GM19043 (cell line): ENCODE measurements around the gene PDGFD.
A peak's percentile ranks its signal among the peaks of the same experiment; 100 is the strongest.

Experiments
- ATAC-seq: cut with Tn5 transposase; IDR thresholded peaks from one replicate; pipeline ENCODE4 v1.9.1; 2021; ENCODE audit warnings: low read depth; ENCODE audit not compliant: unreplicated experiment

The PDGFD gene

DNA sequence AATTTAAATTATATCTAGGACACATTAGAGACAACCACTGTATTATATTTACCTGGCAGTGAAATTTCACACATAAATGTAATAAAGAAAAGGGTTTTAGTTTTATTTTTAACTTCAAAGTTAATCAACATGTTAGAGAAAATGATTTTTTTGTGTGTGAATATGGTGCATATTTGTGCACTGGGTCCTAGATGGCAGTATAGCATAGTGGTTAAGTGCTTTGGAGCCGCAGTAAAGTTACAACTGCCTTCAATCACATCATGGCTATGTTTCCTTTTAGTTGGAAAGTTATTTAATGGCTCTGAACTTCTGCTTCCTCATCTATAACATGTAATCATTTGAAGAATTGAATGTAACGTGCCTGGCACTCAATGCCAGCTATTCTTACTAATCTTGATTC, 236.4 kb downstream of the PDGFD start:
- no peak for ATAC-seq

GRCh38 chr11:103926990-103927389, 237.0 kb downstream of the PDGFD start:
- ATAC-seq = no peak

DNA sequence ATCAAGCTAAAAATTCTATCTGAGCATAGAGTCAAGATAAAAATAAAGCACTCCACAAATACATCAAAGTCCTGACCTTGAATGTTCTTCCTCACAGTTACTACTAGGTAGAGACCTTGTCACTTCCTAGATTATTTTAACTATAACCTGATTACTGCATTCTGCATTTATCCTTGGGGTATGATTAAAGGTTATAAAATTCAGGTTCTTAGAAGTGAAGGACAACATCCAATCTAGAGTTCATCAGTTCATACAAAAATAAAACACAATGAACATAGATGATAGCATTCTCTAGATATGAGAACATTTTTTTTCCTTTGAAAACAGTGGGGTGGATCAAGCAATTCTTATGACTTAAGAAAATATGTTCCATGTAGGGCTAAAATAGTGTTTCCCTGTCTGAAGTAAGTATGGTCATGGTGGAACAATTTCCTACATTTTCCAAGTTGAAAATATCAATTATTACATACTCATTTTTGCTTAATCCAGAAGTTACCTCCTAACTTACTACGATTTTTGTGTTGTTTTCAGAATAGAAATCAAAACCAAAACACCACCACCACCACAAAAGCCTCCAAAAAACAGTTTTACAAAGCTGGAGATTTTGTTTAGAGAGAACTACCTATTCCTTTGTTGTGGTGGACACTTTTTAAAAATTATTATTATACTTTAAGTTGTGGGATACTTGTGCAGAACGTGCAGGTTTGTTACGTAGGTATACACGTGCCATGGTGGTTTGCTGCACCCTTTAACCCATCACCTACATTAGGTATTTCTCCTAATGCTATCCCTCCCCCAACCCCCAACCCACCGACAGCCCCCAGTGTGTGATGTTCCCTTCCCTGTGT, 239.6 kb downstream of the PDGFD start:
- ATAC-seq = no peak

DNA sequence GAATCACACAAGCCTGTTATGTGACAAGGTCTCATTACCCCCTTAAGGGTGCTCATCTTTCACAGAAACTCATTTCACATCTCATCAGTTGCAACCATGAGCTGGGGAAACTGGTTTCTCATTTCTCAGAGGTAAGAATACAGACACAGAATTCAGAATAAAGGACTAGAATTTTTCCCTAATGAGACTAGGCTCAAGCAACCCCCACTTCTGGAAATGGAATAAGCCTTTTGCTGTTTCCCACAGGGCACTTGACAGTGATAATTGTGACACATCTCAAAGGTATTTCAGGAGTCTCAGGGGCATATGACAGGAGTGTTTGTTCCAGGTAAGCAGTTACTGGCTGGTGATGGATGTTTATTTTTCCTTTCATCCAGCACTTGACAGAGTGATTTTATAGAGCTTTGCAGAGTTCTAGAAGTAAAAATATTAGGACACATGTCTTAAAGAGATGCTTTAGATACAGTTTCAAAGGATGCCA, 240.5 kb downstream of the PDGFD start:
- peak; percentile 33 for ATAC-seq

- no peak for ATAC-seq
Measured at GRCh38 chr11:103920933-103921332, 243.0 kb downstream of the PDGFD start.

GRCh38 chr11:103920449-103920848, 243.5 kb downstream of the PDGFD start:
- ATAC-seq = peak; percentile 56

- no peak for ATAC-seq
Measured at GRCh38 chr11:103910721-103911120, 253.2 kb downstream of the PDGFD start.

DNA sequence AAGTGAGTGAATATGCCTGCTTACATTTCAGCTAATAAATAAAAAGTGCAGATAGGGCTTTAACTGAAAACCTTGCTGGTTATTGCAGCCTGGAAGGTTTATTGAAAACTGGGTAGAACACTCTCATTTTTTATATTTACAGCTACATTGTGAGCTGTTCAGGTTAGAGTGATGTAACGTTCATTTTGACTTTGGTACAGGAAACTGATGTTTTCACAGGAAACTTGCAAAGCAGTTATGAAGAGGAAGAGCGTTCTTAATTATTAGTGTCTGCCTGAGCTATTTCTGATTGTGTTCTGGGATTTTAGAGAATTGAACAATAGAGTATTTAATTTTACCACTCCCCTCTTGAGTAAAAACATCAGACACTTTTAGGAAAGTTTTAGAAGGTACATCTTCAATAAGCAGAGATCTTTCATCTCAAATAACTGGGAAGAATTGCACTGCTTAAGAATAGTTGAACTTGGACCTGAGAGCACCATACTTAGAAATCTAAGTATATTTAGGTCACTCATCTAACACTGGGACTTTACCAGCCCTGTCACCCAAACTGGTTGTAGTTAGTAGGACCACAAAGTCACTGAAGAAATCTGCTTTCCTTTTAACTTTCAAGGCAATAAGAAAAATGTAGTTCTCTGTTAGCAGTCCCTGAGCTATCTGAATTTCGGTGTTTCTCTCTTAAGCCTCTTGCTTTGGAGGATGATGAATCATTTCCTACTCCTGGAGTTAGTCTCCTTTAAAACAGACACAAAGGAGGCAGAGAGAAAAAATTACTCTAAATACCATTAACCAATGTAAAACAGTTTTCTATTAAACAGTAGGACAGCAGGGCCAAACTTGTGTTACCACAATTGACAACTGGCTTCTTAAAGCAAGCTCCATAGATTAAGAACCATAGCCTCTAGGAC, 256.1 kb downstream of the PDGFD start:
- ATAC-seq = no peak

- no peak for ATAC-seq
Measured at GRCh38 chr11:103907136-103907535, 256.8 kb downstream of the PDGFD start.

DNA sequence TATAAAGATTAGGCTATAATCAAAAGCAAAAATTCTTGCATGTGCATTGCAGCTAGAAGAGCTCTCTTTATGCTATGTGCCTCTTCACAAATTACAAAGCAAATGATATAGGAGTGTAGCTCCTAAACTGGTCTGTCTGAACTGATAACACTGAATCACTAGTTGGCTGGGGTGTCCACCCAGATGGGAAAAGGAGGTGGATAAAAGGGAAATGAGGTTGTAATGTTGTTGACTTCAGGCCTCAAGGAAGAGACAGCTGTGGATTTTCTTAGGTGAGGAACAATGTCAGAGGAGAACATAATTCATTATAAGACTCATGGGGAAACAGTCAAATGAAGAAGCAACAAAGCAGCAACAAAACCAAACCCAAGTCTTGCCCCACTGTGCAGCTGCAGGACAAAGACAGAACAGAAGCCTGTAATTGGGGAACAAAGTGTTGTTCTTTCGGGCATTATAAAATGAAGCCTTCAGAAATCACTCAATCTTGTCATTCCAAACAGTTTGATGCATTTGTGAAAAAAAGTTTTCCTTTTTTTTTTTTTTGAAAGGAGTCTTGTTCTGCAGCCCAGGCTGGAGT, 257.6 kb downstream of the PDGFD start:
- ATAC-seq = no peak

- peak; percentile 73 for ATAC-seq
Measured at GRCh38 chr11:103904324-103904667, 259.7 kb downstream of the PDGFD start.

DNA sequence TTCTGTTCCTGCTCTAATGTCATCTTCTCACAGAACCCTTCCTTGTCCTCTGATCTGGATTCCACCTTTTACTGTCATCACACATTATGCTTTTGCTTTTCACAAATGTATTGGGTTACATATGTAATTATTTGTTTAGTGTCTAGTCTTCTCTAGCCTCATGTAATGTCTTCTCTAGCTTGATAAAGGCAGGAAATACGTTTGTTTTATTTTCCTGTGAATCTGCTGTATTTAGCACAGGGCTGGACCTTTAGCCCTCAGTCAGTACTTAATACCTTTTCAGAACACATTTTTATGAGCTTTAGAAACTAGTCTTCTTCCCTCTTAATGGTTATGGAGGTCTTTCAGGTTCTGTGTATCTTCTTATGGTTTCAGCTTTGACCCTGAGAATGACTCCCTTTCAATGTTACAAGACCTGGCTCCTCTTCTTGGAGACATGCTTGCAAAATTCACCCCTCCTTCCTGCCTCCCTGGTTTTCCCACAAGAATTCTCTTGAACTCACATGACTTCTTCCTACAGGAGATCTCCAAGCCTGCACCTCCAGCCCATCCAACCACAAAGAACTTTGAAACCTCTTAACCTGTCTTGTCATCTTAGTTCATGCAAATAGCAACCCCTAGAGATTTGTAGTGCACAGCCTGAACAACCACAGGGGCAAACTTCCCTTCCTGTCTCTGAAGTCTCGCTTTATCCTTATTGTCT, 260.2 kb downstream of the PDGFD start:
- ATAC-seq = peak; percentile 78

- no peak for ATAC-seq
Measured at GRCh38 chr11:103902994-103903393, 261.0 kb downstream of the PDGFD start.

GRCh38 chr11:103901656-103902055, 262.3 kb downstream of the PDGFD start:
- no peak for ATAC-seq

DNA sequence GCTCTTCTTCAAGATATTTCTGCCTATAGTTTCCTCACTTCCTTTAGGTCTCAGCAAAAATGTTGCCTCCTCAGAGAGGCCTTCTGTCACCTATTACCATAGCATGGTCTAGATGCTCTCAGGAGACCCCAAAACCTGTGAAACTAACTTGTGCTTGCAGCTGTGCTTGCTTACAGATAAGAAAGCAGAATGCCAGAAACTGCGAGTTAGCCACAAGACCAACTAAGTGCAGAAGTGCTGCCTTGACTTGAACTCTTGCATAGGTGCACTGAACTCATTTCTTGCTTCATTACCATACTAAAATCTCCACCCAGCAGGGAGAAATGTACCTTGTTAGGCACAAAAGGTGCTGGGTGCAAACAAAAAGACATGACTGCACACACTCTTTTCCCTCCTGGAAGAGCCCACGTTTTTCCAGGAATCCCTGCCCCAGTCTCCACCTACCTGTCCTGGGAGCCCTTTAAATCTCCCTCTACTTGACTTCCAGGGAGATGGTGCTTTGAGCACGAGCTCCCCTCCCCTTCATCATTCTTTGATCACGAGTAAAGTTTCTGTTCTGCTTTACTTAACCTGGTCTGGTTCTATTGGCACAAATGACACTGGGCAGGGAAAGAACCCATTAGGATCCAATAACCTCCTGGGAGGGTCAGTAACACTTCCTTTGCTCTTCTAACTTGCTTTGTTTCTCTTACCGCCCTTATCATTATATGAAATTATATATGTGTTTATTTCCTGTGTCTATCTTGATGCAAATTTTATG, 265.2 kb downstream of the PDGFD start:
- peak; percentile 70 for ATAC-seq

DNA sequence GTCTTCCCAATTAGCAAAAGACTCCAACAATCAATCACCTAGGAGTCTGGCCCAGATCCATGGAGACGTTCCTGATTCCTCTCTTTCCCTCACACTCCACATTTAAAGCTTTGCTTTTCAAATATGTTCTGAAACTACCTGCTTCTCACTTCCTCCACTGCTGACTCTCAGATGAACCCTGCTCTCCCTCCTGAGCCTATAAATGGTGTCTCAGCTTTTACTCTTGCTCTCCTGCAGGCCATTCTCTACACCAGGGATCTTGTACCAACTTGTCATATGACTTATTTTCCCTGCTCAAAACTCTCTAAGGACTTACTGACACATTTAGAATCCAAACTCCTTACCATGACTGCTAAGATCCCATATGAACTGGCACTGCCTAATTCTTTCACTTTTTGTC, 265.9 kb downstream of the PDGFD start:
- ATAC-seq = peak; percentile 55

- ATAC-seq = no peak
Measured at GRCh38 chr11:103897160-103897936, 266.6 kb downstream of the PDGFD start.

- ATAC-seq = no peak
Measured at GRCh38 chr11:103895106-103895505, 268.8 kb downstream of the PDGFD start.

DNA sequence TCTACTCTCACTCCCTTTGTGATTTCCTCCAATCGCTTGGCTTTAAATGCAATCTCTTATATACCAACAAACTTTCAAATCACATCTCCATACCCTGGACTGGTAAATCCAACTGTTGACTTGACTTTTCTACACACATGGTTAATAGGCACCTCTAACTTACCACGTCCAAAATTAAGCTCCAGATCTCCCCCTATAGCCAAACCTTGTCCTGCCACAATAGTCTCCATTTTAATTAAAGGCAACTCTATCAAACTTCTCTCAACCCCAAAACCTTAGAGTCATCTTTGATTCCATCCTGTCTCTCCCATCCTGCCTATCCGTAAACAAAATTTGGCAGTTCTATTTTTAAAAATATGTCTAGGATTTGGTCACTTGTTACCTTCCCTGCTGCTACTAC, 269.3 kb downstream of the PDGFD start:
- no peak for ATAC-seq
